ENCODE data around the gene ELMO1.

DNA sequence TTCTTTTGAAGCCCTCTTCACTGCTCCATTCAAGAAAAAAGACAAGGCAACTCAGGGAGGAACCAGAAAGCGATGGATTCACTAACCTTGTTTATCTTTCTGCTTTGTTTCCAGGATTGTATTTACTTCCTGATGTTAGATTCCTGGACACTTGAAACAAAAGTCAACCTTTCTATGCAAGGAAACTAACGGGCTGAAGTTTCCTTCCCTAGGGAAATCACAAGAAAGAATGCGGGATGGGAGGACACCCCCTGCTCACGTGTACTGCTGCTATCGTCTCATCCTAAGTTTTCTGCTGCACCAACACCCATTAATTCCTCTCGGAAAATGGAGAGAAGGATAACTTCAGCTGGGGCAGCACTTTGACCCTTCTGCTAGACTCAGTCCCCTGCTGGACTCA, 50.3 kb downstream of the ELMO1 start:
- TF ChIP-seq CTCF (conservative IDR thresholded peaks at IDR 0.05; ENCODE audit: low read depth, low read length), result no peak
- TF ChIP-seq EZH2 (IDR thresholded peaks at IDR 0.05; ENCODE audit: borderline replicate concordance, low read depth, low read length, poor library complexity, severe bottlenecking), result no peak

All from A673 (cell line).